SK-N-MC (cell line): ENCODE results near the gene RCOR1.

Source experiments
- DNase-seq: peaks from one replicate; pipeline ENCODE4 v3.0.0-alpha.2; 2011; ENCODE audit warnings: low read depth, low spot score
- H3K27ac ChIP-seq: fragments of 200-600 bp; sonication (generic); 2 replicates; pipeline ENCODE4 v1.5.1; 2016; ENCODE audit warnings: mixed run types
- H3K36me3 ChIP-seq: fragments of 200-600 bp; sonication (generic); 2 replicates; pipeline ENCODE4 v1.6.1; 2017; ENCODE audit warnings: antibody characterized with exemption, low read length, mixed read lengths; ENCODE audit not compliant: insufficient read depth
- H3K4me3 ChIP-seq: fragments of 200-600 bp; sonication (generic); 2 replicates; pipeline ENCODE4 v1.5.1; 2016
- H3K9ac ChIP-seq: fragments of 200-600 bp; sonication (generic); 2 replicates; pipeline ENCODE4 v1.8.0; 2017; ENCODE audit warnings: mixed run types, mixed read lengths; ENCODE audit not compliant: insufficient read length
- H3K9me3 ChIP-seq: fragments of 200-600 bp; sonication (generic); 2 replicates; pipeline ENCODE4 v1.6.1; 2017; ENCODE audit warnings: low read depth, mild to moderate bottlenecking, antibody characterized with exemption, low read length, moderate library complexity, mixed read lengths
- EZH2 ChIP-seq: fragments of 200-600 bp; sonication (generic); IDR thresholded peaks from one replicate; pipeline ENCODE4 v1.6.1; 2017; ENCODE audit warnings: antibody characterized with exemption
- FOXP2 ChIP-seq: optimal IDR thresholded peaks from 2 replicates; pipeline ENCODE3; 2011; ENCODE audit warnings: mild to moderate bottlenecking, moderate library complexity; ENCODE audit not compliant: insufficient read depth; ENCODE audit errors: extremely low read length, control extremely low read depth
- POLR2AphosphoS5 ChIP-seq: IDR thresholded peaks from 2 replicates; pipeline ENCODE4 v1.6.1; 2012; ENCODE audit warnings: mild to moderate bottlenecking, low read depth, low read length, borderline replicate concordance

Gene RCOR1

GRCh38 chr14:102776761-102777710 lies 184.6 kb downstream of the RCOR1 start, which contains the start of gene TRAF3:
TRAF3 (plus strand) TSS chr14:102777449; CDS start chr14:102870202, 92,753 bp downstream.
- H3K9me3 ChIP-seq, result no peaks in the 10 kb centered on the region
- no peak for TF ChIP-seq FOXP2
- TF ChIP-seq POLR2AphosphoS5, result no peak
- no peak for TF ChIP-seq EZH2
- peak within 1 kb of the TSS; percentile 92 for H3K9ac ChIP-seq
- no peak for DNase-seq
- peak within 1 kb of the TSS; percentile 95 for H3K4me3 ChIP-seq
- H3K36me3 ChIP-seq, result no peaks in the 10 kb centered on the region; the same call in 1 of the 2 replicates
- H3K27ac ChIP-seq, result peak within 1 kb of the TSS; percentile 74

- Histone ChIP-seq H3K27ac (peak overlapping the region; percentile 74), H3K9ac (peak overlapping the region; percentile 92), H3K36me3 (no peaks in the 10 kb centered on the region; the same call in 1 of the 2 replicates), H3K4me3 (peak overlapping the region; percentile 95), H3K9me3 (no peaks in the 10 kb centered on the region)
- TF ChIP-seq EZH2 (no peak), POLR2AphosphoS5 (no peak), FOXP2 (no peak)
- DNase-seq, result no peak
Observed at GRCh38 chr14:102777711-102778337, 185.4 kb downstream of the RCOR1 start.

- no peak for TF ChIP-seq FOXP2
- TF ChIP-seq EZH2, result no peak
- TF ChIP-seq POLR2AphosphoS5, result no peak
- Histone ChIP-seq H3K4me3 (peak overlapping the region; percentile 95), H3K36me3 (no peaks in the 10 kb centered on the region; the same call in 1 of the 2 replicates), H3K27ac (peak overlapping the region; percentile 74), H3K9me3 (no peaks in the 10 kb centered on the region), H3K9ac (peak overlapping the region; percentile 92)
- no peak for DNase-seq
Observed at GRCh38 chr14:102778338-102779083, 186.1 kb downstream of the RCOR1 start.

- Histone ChIP-seq H3K9me3 (no peaks in the 10 kb centered on the region), H3K36me3 (no peaks in the 10 kb centered on the region; the same call in 1 of the 2 replicates), H3K27ac (no peak overlapping the region), H3K9ac (peak overlapping the region; percentile 92), H3K4me3 (peak overlapping the region; percentile 95)
- DNase-seq, result no peak
- TF ChIP-seq EZH2 (no peak), POLR2AphosphoS5 (no peak), FOXP2 (no peak)
Observed at GRCh38 chr14:102779084-102779462, 186.6 kb downstream of the RCOR1 start.

GRCh38 chr14:102779574-102780315 lies 187.3 kb downstream of the RCOR1 start:
- Histone ChIP-seq H3K9me3 (no peaks in the 10 kb centered on the region), H3K27ac (no peak overlapping the region), H3K36me3 (no peaks in the 10 kb centered on the region; the same call in 1 of the 2 replicates), H3K9ac (peak overlapping the region; percentile 92), H3K4me3 (peak overlapping the region; percentile 95)
- TF ChIP-seq POLR2AphosphoS5 (no peak), EZH2 (no peak), FOXP2 (no peak)
- no peak for DNase-seq
